IPS-15b (cell line): ENCODE results near the gene GRIA3.
A peak's percentile ranks its signal among the peaks of the same experiment; 100 is the strongest.

Source experiments
- H3K27me3 ChIP-seq: one replicate; pipeline ENCODE4 v1.6.1; 2013; ENCODE audit warnings: low read length; ENCODE audit not compliant: control insufficient read depth, insufficient read depth
- H3K36me3 ChIP-seq: one replicate; pipeline ENCODE4 v1.6.1; 2013; ENCODE audit warnings: low read length; ENCODE audit not compliant: control insufficient read depth, insufficient read depth
- H3K4me1 ChIP-seq: one replicate; pipeline ENCODE4 v1.6.1; 2013; ENCODE audit warnings: mild to moderate bottlenecking, low read length; ENCODE audit not compliant: control insufficient read depth, insufficient read depth
- H3K4me3 ChIP-seq: one replicate; pipeline ENCODE4 v1.5.1; 2013; ENCODE audit warnings: low read depth, low read length
- H3K9ac ChIP-seq: one replicate; pipeline ENCODE4 v1.6.1; 2013; ENCODE audit warnings: low read depth, mild to moderate bottlenecking, low read length
- H3K9me3 ChIP-seq: one replicate; pipeline ENCODE4 v1.6.1; 2013; ENCODE audit warnings: mild to moderate bottlenecking, low read length; ENCODE audit not compliant: control insufficient read depth, insufficient read depth

The GRIA3 gene

GRCh38 chrX:123184219-123184865, at the start of gene GRIA3:
Gene GRIA3 (plus strand): TSS chrX:123184278. CDS start chrX:123184536, 258 bp downstream.
- H3K4me1 ChIP-seq = peaks cover 12% of the 10 kb centered on the region
- no peak within 1 kb of the TSS for H3K9ac ChIP-seq
- no peaks in the 10 kb centered on the region for H3K9me3 ChIP-seq
- H3K4me3 ChIP-seq = peak within 1 kb of the TSS; percentile 72
- peaks cover 34% of the 10 kb centered on the region for H3K27me3 ChIP-seq
- H3K36me3 ChIP-seq = no peaks in the 10 kb centered on the region

DNA sequence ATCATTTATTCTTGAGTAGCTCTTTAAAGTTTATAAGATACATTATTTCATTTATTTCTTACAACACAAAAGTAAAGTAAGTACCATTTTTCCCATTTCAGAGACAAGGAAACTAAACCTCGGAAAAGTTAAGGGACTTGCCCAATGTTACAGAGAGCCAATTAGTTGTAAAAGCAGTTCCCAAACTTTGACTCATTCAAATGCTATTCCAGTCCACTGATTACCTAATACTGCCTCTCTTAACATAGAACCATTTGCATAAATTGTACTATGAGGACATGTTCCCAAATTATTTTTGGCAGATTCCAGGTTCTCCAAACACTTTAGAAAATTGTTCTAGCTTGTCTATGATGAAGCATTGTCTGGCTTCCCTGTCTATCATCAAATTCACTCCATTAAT, 45.6 kb upstream of the GRIA3 start:
- no peak overlapping the region for H3K4me3 ChIP-seq
- no peaks in the 10 kb centered on the region for H3K9me3 ChIP-seq
- peaks cover 13% of the 10 kb centered on the region for H3K4me1 ChIP-seq
- H3K27me3 ChIP-seq = no peaks in the 10 kb centered on the region
- H3K36me3 ChIP-seq = no peaks in the 10 kb centered on the region
- H3K9ac ChIP-seq = no peak overlapping the region

DNA sequence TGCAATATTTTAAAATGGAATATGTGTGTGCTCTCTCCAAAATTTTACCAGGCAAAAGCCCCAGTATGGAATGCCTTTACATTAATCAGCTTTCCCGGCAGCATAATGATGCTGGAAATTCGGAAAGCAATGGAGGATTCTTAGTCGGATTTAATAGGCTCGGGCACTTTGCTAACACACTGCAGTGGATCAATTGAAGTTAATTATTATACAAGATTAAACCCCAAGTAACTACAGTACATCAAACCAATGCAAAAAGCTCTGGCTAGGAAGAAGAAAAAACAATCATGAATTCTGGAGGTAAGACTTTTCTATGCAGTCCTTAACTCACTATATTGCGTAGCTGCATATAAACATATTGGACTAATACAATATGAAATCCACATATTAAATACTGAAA, 43.6 kb upstream of the GRIA3 start:
- Histone ChIP-seq H3K27me3 (no peaks in the 10 kb centered on the region), H3K9ac (no peak overlapping the region), H3K4me3 (no peak overlapping the region), H3K36me3 (no peaks in the 10 kb centered on the region), H3K4me1 (peaks cover 13% of the 10 kb centered on the region), H3K9me3 (no peaks in the 10 kb centered on the region)

DNA sequence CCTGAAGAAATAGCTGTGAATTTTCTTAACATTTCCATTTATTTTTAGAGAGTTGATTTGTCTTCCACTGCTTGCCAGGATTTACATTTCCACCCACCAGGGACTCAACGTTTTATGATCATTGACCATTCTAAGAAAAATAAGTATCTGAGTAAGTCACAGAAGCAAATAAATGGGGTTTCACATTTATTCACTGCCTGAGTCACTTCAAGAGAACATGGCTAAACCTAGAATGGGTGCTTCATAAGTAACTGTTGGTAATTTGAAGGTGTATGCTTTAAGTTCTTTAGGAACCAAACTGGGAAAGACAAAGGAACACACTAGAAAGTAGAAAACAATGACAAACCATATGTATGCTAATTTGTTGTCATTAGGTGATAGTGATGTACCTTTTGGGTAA, 43.2 kb upstream of the GRIA3 start:
- Histone ChIP-seq H3K9ac (no peak overlapping the region), H3K27me3 (no peaks in the 10 kb centered on the region), H3K4me3 (no peak overlapping the region), H3K4me1 (peaks cover 13% of the 10 kb centered on the region), H3K36me3 (no peaks in the 10 kb centered on the region), H3K9me3 (no peaks in the 10 kb centered on the region)

GRCh38 chrX:123153846-123154335, 30.2 kb upstream of the GRIA3 start:
- H3K36me3 ChIP-seq = no peaks in the 10 kb centered on the region
- no peaks in the 10 kb centered on the region for H3K9me3 ChIP-seq
- H3K27me3 ChIP-seq = no peaks in the 10 kb centered on the region
- no peak overlapping the region for H3K4me3 ChIP-seq
- H3K9ac ChIP-seq = no peak overlapping the region
- no peaks in the 10 kb centered on the region for H3K4me1 ChIP-seq

DNA sequence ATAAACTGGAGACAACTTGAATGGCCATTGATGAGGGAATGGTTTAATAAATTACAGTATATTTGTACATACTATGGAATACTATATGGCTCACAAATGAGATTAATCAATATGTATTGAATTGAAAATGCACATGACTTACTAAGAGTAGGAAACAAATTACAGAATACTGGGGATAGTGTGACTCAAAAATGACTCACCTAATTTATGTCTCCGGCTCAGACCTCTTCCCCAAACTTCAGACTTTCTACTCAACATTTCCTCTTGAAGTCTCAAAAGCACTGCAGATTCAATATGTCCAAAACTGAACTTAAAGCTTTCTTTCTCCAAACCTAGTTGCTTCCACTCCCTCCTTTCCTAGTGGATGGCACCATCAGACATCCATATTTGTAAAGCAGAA, 28.8 kb upstream of the GRIA3 start:
- H3K9ac ChIP-seq = no peak overlapping the region
- H3K4me1 ChIP-seq = no peaks in the 10 kb centered on the region
- H3K4me3 ChIP-seq = no peak overlapping the region
- no peaks in the 10 kb centered on the region for H3K9me3 ChIP-seq
- H3K27me3 ChIP-seq = no peaks in the 10 kb centered on the region
- H3K36me3 ChIP-seq = no peaks in the 10 kb centered on the region

DNA sequence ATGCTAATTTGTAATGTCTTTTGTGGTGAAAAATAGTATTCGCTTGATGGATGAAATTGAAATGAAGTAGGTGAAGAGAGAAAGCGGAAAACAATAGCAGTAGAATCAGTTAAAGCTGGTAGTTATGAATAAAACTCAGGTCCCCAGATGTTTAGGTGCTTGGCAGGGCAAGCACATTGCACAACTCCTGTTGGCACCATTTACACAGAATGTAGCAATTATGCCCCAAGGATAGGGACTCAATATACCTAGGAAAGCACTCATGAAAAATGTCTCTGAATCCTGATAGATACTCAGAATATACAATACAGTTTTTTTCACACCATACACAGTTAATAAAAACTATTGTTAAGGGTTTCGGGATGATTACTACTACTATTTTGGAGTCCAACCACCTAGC, 26.5 kb upstream of the GRIA3 start:
- Histone ChIP-seq H3K27me3 (no peaks in the 10 kb centered on the region), H3K9ac (no peak overlapping the region), H3K9me3 (no peaks in the 10 kb centered on the region), H3K4me3 (no peak overlapping the region), H3K4me1 (no peaks in the 10 kb centered on the region), H3K36me3 (no peaks in the 10 kb centered on the region)

DNA sequence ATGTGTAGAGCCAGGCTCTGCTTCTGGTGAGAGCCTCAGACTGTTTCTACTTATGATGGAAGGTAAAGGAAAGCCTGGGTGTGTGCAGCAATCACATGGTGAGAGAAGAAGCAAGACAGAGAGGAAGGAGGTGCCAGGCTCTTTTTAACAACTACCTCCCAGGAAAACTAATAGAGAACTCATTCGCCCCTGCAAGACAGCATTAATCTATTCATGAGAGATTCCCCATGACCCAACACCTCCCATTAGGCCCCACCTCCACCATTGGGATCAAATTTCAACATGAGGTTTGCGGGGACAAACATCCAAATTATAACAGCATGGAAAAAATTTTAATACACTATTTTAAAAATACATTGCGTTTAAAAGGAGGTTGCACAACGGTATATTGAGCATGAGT, 24.7 kb upstream of the GRIA3 start:
- no peaks in the 10 kb centered on the region for H3K27me3 ChIP-seq
- no peak overlapping the region for H3K4me3 ChIP-seq

GRCh38 chrX:123167621-123168020, 16.5 kb upstream of the GRIA3 start:
- H3K4me3 ChIP-seq = no peak overlapping the region
- no peaks in the 10 kb centered on the region for H3K36me3 ChIP-seq
- no peaks in the 10 kb centered on the region for H3K27me3 ChIP-seq
- no peaks in the 10 kb centered on the region for H3K9me3 ChIP-seq
- no peaks in the 10 kb centered on the region for H3K4me1 ChIP-seq
- H3K9ac ChIP-seq = no peak overlapping the region

More for the DNA sequence above, 24.7 kb upstream of the GRIA3 start:
- Histone ChIP-seq H3K36me3 (no peaks in the 10 kb centered on the region), H3K9ac (no peak overlapping the region), H3K9me3 (no peaks in the 10 kb centered on the region), H3K4me1 (no peaks in the 10 kb centered on the region)

- no peak overlapping the region for H3K4me3 ChIP-seq
- H3K4me1 ChIP-seq = no peaks in the 10 kb centered on the region
- H3K9ac ChIP-seq = no peak overlapping the region
- H3K27me3 ChIP-seq = no peaks in the 10 kb centered on the region
- H3K9me3 ChIP-seq = no peaks in the 10 kb centered on the region
- no peaks in the 10 kb centered on the region for H3K36me3 ChIP-seq
These were observed 14.7 kb upstream of the GRIA3 start for GRCh38 chrX:123169247-123169901.

- no peaks in the 10 kb centered on the region for H3K36me3 ChIP-seq
- no peaks in the 10 kb centered on the region for H3K27me3 ChIP-seq
- H3K4me3 ChIP-seq = no peak overlapping the region
- no peak overlapping the region for H3K9ac ChIP-seq
- H3K4me1 ChIP-seq = peaks cover 3% of the 10 kb centered on the region
- no peaks in the 10 kb centered on the region for H3K9me3 ChIP-seq
These were observed 13.5 kb upstream of the GRIA3 start for GRCh38 chrX:123170546-123170945.

DNA sequence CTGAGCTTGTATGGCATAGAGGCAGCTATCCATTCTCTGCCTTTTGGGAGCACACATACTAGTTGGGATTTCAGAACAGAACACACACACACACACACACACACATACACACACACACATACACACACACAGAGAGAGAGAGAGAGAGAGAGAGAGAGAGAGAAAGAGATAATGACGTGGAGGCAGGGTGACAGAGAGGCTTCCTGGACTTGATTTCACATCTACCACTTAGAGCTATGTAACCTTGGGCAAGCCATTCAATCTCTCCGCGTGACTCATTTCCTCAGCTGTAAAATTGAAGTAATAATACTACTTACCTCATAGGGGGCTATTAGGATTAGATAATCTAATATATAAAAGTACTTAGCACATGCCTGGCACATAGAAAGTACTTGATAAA, 12.3 kb upstream of the GRIA3 start:
- H3K27me3 ChIP-seq = no peaks in the 10 kb centered on the region
- H3K9ac ChIP-seq = no peak overlapping the region
- peaks cover 3% of the 10 kb centered on the region for H3K4me1 ChIP-seq
- H3K4me3 ChIP-seq = no peak overlapping the region
- H3K36me3 ChIP-seq = no peaks in the 10 kb centered on the region
- H3K9me3 ChIP-seq = no peaks in the 10 kb centered on the region
